ENCODE measurements around the gene RIBC1. TPM values are rescaled to one million over a fixed set of nuclear protein-coding genes. Genes with fewer than 3 reads are reported as not detected.

Gene RIBC1
- total RNA-seq, 4 donors from 2014 or later, result 0.65 to 1.1 (median 0.94) TPM

- H3K4me3 ChIP-seq (ENCODE audit: low read depth, poor library complexity, severe bottlenecking), result no peak overlapping the region
- 63 to 85% methylated on average over 2 of the region's 2 CpGs for WGBS, 2 donors
- DNase-seq (ENCODE audit: low spot score in 2 of 2), result no peak
- intact Hi-C loops (cut with DNase I; ENCODE audit: low total_unique reads), result loop anchor here (10.0 kb wide), 1 partner anchor 122 kb away; no protein-coding TSS in a partner anchor
- TF ChIP-seq, protein P1, sequence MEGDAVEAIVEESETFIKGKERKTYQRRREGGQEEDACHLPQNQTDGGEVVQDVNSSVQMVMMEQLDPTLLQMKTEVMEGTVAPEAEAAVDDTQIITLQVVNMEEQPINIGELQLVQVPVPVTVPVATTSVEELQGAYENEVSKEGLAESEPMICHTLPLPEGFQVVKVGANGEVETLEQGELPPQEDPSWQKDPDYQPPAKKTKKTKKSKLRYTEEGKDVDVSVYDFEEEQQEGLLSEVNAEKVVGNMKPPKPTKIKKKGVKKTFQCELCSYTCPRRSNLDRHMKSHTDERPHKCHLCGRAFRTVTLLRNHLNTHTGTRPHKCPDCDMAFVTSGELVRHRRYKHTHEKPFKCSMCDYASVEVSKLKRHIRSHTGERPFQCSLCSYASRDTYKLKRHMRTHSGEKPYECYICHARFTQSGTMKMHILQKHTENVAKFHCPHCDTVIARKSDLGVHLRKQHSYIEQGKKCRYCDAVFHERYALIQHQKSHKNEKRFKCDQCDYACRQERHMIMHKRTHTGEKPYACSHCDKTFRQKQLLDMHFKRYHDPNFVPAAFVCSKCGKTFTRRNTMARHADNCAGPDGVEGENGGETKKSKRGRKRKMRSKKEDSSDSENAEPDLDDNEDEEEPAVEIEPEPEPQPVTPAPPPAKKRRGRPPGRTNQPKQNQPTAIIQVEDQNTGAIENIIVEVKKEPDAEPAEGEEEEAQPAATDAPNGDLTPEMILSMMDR (IDR thresholded peaks at IDR 0.05), result no peak
- no peak for TF ChIP-seq POLR2A (IDR thresholded peaks at IDR 0.05)
Observed at GRCh38 chrX:53437206-53437605, 14.5 kb downstream of the RIBC1 start.

GRCh38 chrX:53438174-53438831, 15.6 kb downstream of the RIBC1 start:
- H3K4me3 ChIP-seq (ENCODE audit: low read depth, poor library complexity, severe bottlenecking), result no peak overlapping the region
- intact Hi-C loops (cut with DNase I; ENCODE audit: low total_unique reads), result loop anchor here (10.0 kb wide), 1 partner anchor 124 kb away; no protein-coding TSS in a partner anchor
- TF ChIP-seq, protein P1 (IDR thresholded peaks at IDR 0.05), result no peak
- TF ChIP-seq POLR2A (IDR thresholded peaks at IDR 0.05), result no peak
- WGBS, 2 donors, result 52 to 71% methylated on average over 5 of the region's 5 CpGs
- DNase-seq (ENCODE audit: low spot score in 2 of 2), result no peak

DNA sequence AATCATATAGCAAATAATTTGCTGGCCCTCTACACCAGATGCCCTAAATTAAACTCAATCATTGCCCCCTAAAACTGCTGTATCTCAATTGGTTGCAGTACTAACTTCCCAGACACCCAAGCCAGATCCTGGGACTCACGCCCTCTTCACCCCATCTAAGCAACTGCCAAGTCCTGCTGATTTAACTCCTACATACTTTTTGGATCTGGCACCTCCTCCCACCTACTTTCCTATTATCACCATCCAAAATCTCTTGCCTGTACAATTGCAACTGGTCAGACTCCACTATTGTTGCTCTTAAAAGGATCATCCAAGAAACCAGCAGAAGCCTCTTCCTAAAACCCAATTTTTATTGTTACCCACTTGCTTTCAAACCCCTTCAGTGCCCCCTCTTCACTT, 16.2 kb downstream of the RIBC1 start:
- 31 to 32% methylated on average over 1 of the region's 1 CpG for WGBS, 2 donors
- TF ChIP-seq, protein P1 (IDR thresholded peaks at IDR 0.05), result no peak
- TF ChIP-seq POLR2A (IDR thresholded peaks at IDR 0.05), result no peak
- intact Hi-C loops (cut with DNase I; ENCODE audit: low total_unique reads), result loop anchor here (10.0 kb wide), 1 partner anchor 124 kb away; no protein-coding TSS in a partner anchor
- no peak for DNase-seq (ENCODE audit: low spot score in 2 of 2)
- H3K4me3 ChIP-seq (ENCODE audit: low read depth, poor library complexity, severe bottlenecking), result no peak overlapping the region

DNA sequence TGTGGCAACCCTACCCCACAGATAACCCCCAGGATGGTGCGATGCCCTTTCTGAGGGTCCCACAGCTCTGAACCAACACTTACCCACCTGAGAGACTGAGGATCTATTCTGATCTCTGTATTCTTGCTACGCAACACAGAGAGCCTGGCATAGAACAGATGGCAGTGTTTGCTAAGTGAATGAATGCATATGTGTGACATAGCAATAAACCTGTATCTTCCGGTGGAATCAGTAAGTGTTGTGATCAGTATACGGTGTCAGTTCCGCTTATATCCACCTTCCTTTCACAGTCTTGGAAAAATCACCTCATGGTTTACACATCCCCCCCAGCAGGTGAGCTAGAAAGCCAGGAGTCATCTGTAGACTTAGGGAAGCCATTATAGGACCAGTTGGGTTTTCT, 17.4 kb downstream of the RIBC1 start:
- WGBS, 2 donors, result 43 to 69% methylated on average over 5 of the region's 5 CpGs
- TF ChIP-seq, protein P1 (IDR thresholded peaks at IDR 0.05), result no peak
- TF ChIP-seq POLR2A (IDR thresholded peaks at IDR 0.05), result no peak
- no peak overlapping the region for H3K4me3 ChIP-seq (ENCODE audit: low read depth, poor library complexity, severe bottlenecking)
- intact Hi-C loops (cut with DNase I; ENCODE audit: low total_unique reads), result no loop called here
- DNase-seq (ENCODE audit: low spot score in 2 of 2), result no peak

DNA sequence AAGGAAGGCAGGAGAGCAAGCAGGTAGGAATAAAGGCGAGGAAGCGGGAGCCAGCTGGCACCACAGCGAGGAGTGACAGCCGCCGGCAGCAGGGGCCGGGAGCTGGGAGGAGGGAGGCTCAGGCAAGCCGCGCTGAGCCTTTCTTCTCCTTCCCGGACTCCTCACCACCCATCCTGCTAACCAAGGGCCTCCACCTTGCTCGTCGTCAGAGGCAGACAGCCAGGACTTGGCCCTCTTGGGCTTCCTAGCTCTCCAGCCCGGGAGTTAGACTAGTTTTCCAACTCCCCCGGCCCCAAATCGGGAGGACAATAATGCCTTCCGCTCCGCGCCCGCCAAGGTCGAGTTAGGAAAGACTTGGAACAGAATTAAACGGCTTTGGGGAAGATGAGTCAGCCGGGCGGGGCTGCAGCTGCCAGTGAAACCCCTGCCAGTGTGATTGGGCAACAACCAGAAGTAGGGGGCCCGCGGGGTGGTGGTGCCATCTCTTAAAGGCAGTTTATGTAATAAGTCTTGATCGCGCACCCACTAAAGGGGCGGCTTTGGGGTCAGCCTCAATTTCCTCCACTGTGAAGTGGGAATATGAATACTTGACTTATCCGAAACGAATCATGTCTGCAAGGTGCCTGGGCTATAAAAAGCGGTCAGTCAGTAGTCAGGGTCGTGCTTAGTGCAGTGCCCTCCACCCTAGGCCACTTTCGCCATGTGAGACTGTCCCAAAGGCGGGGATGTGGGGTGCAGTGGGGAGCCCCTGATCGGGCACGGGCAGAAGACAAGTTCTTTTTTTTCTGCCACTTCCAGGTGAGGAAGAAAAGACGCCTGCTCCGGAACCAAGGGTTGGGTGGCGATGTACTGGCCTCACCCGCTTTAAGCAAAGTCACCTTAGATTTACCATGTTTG, 18.2 kb downstream of the RIBC1 start:
- 3 to 15% methylated on average over 29 to 39 of the region's 39 CpGs for WGBS, 2 donors
- DNase-seq (ENCODE audit: low spot score in 2 of 2), result peak; percentile 73 to 97
- intact Hi-C loops (cut with DNase I; ENCODE audit: low total_unique reads), result no loop called here

More for the DNA sequence above, 18.2 kb downstream of the RIBC1 start:
- TF ChIP-seq, protein P1 (IDR thresholded peaks at IDR 0.05), result no peak
- TF ChIP-seq POLR2A (IDR thresholded peaks at IDR 0.05), result no peak
- no peak overlapping the region for H3K4me3 ChIP-seq (ENCODE audit: low read depth, poor library complexity, severe bottlenecking)

Measured in lower leg skin (tissue), 4 donors.